Measurements from ENCODE around the gene THUMPD1.
"Not testable (repeated sequence)": the region's sequence is repeated elsewhere in the genome, so short reads cannot be mapped to it uniquely, and the experiment has no call there.

The THUMPD1 gene

DNA sequence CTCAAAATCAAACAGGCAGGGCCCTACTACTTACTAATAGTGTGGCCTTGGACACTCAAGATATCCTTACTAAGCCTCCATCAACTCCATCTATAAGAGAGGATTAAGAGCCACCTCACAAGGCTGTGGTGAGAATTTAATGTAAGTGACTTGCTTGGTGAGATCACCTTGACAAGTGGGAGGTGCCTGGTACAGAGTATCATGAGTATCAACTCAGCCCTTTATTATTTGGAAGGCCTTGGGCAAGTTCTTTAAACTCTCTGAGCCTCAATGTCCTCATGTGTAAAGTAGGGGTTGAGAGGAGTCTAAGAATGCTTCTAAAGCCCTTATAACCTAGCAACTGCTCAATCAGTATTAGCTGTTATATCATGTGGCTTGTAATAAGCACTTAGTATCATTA is 15.0 kb downstream of the THUMPD1 start:
- Mint-ChIP-seq H3K4me3 (no peak overlapping the region), H3K27me3 (ENCODE audit: low read depth) (no peaks in the 10 kb centered on the region), H3K4me1 (no peaks in the 10 kb centered on the region), H3K27ac (no peak overlapping the region), H3K36me3 (ENCODE audit: low read depth) (no peaks in the 10 kb centered on the region), H3K9me3 (no peaks in the 10 kb centered on the region)
- TF ChIP-seq, protein P1, sequence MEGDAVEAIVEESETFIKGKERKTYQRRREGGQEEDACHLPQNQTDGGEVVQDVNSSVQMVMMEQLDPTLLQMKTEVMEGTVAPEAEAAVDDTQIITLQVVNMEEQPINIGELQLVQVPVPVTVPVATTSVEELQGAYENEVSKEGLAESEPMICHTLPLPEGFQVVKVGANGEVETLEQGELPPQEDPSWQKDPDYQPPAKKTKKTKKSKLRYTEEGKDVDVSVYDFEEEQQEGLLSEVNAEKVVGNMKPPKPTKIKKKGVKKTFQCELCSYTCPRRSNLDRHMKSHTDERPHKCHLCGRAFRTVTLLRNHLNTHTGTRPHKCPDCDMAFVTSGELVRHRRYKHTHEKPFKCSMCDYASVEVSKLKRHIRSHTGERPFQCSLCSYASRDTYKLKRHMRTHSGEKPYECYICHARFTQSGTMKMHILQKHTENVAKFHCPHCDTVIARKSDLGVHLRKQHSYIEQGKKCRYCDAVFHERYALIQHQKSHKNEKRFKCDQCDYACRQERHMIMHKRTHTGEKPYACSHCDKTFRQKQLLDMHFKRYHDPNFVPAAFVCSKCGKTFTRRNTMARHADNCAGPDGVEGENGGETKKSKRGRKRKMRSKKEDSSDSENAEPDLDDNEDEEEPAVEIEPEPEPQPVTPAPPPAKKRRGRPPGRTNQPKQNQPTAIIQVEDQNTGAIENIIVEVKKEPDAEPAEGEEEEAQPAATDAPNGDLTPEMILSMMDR (IDR thresholded peaks at IDR 0.05; ENCODE audit: unreplicated experiment in 3 of 3): no peak

DNA sequence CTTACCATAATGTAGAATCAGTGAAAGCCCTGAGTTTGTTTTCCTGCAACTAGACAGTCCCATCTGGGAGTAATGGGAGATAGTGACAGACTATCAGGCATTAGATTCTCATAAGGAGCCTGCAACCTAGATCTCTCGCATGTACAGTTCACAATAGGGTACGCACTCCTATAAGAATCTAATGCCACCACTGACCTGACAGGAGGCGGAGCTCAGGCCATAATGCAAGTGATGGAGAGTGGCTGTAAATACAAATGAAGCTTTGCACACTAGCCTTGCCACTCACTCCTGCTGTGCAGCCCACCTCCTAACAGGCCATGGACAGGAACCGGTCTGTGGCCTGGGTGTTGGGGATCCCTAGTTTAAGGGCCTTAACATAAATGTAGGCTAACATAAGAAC is 21.4 kb downstream of the THUMPD1 start:
- TF ChIP-seq, protein P1 (IDR thresholded peaks at IDR 0.05; ENCODE audit: unreplicated experiment in 3 of 3): no peak
- H3K4me3 Mint-ChIP-seq: no peak overlapping the region
- H3K27ac Mint-ChIP-seq: no peak overlapping the region
- no peaks in the 10 kb centered on the region for H3K9me3 Mint-ChIP-seq
- H3K4me1 Mint-ChIP-seq: no peaks in the 10 kb centered on the region
- H3K36me3 Mint-ChIP-seq (ENCODE audit: low read depth): peaks cover 3% of the 10 kb centered on the region
- H3K27me3 Mint-ChIP-seq (ENCODE audit: low read depth): peaks cover 4% of the 10 kb centered on the region

DNA sequence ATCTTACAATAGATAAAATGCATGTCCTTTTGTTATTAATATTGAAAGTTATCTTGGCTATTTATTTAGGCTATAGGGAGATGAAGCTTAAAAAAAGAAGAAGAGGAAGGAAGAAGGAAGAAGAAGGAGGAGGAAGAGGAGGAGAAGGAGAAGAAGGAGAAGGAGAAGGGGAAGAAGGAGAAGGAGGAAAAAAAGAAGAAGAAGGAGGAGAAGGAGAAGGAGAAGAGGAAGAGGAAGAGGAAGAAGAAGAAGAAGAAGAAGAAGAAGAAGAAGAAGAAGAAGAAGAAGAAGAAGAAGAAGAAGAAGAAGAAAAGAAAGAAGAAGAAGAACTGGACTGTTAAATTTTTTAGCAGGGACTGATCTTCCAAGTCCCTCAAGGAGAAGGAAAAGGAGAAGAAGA is 23.9 kb downstream of the THUMPD1 start:
- not testable (repeated sequence) for H3K9me3 Mint-ChIP-seq; H3K4me1 Mint-ChIP-seq; H3K27ac Mint-ChIP-seq; H3K4me3 Mint-ChIP-seq; H3K36me3 Mint-ChIP-seq (ENCODE audit: low read depth); H3K27me3 Mint-ChIP-seq (ENCODE audit: low read depth)

DNA sequence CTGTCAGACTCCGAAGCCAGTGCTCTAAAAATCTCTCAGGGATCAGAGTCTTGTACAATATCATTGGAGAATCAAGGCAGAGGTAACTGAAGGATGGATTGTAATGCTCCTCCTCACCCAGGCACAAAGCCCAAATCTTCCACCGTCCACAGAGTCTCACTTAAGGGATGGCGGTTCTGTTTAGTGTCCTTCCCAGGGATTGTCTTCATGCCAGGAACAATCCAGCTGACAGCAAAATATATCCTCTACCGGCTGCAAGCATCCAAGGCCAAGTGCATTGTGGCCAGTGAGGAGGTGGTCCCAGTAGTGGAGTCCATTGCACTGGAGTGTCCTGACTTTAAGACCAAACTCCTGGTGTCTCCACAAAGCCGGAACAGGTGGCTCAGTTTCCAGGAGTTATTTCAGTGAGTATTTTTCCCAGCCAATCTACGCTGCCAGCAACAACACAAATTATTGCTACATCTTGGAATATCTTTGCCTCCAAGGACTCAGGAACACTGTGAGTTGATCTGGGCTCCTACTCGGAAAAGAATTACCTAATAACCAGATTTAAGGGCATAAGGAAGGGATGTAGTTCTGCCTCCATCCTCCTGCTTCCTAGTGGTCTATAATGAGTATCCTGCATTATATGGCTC is 30.2 kb downstream of the THUMPD1 start:
- Mint-ChIP-seq H3K27me3 (ENCODE audit: low read depth) (no peaks in the 10 kb centered on the region), H3K27ac (no peak overlapping the region), H3K36me3 (ENCODE audit: low read depth) (no peaks in the 10 kb centered on the region), H3K4me1 (no peaks in the 10 kb centered on the region), H3K4me3 (no peak overlapping the region), H3K9me3 (no peaks in the 10 kb centered on the region)
- TF ChIP-seq, protein P1 (IDR thresholded peaks at IDR 0.05; ENCODE audit: unreplicated experiment in 3 of 3): no peak

DNA sequence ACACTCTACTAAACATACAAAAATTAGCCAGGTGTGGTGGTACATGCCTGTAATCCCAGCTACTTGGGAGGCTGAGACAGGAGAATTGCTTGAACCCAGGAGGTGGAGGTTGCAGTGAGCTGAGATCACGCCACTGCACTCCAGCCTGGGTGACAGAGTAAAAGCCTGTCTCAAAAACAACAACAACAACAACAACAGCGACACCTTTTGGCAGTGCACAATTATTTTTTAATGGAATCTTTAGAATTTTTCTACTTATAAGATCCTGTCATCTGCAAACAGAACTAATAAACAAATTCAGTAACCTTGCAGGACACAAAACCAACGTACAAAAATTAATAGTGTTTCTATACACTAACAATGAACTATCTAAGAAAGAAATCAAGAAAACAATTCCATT is 33.5 kb downstream of the THUMPD1 start:
- H3K27me3 Mint-ChIP-seq (ENCODE audit: low read depth); H3K4me1 Mint-ChIP-seq; H3K36me3 Mint-ChIP-seq (ENCODE audit: low read depth); H3K27ac Mint-ChIP-seq; H3K9me3 Mint-ChIP-seq; H3K4me3 Mint-ChIP-seq: not testable (repeated sequence)
- TF ChIP-seq, protein P1 (IDR thresholded peaks at IDR 0.05; ENCODE audit: unreplicated experiment in 3 of 3): peak in 1 of 3 experiments; percentile 16

DNA sequence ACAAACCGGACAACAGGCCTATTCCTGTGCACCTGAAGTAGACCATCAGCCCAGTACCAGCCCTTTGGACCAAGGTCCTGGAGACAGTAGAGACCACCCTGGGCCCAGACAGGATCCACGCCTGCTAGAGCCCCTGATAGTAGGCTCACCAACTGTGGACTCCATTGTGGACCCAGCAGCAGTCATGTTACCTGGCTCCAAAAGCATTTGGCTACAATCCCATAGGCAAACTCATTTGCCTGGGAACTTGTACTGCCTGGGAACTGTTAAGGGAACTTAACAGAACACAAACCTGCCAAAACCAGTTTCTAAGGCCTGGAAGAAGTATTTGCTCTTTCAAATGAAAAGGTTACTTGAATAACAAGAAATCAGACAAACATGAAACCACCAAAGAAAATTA is 34.2 kb downstream of the THUMPD1 start:
- Mint-ChIP-seq H3K27me3 (ENCODE audit: low read depth) (no peaks in the 10 kb centered on the region), H3K36me3 (ENCODE audit: low read depth) (no peaks in the 10 kb centered on the region), H3K9me3 (peaks cover 9% of the 10 kb centered on the region), H3K4me1 (no peaks in the 10 kb centered on the region), H3K4me3 (no peak overlapping the region), H3K27ac (no peak overlapping the region)
- TF ChIP-seq, protein P1 (IDR thresholded peaks at IDR 0.05; ENCODE audit: unreplicated experiment in 3 of 3): no peak

DNA sequence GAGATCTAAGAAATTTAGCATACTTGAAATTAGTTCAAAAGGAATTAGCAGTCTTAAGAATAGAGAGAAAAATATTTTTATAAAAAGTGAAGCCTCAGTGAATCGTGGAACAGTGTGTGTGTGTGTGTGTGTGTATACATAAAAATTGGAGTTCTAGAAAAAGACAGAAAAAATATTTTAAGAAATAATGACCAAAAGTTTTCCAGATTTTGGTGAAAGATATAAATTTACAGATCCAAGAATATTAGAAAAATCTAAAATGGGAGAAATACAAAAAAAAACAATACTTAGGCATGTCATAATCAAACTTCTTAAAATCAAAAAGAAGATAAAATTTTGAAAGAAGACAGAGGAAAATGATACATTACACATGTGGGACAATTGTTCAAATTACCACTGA is 35.6 kb downstream of the THUMPD1 start:
- not testable (repeated sequence) for H3K4me3 Mint-ChIP-seq; H3K27me3 Mint-ChIP-seq (ENCODE audit: low read depth); H3K4me1 Mint-ChIP-seq; H3K9me3 Mint-ChIP-seq; H3K27ac Mint-ChIP-seq; H3K36me3 Mint-ChIP-seq (ENCODE audit: low read depth)

Data from nephron (organoid).